Stomach (tissue), 4 donors: ENCODE data around the gene NUSAP1.

Source experiments
- CTCF ChIP-seq, 7 experiments: fragments of 450-650 bp in 4 of 7; fragments of 200-600 bp in 3 of 7; sonication (generic) in 3 of 7; IDR thresholded peaks; one replicate each; pipeline ENCODE4 v1.5.1; 2016 to 2019; ENCODE audit warnings: antibody characterized with exemption in 7 of 7, control low read depth in 2 of 7, mild to moderate bottlenecking in 1 of 7
- EP300 ChIP-seq: sonication (generic); formaldehyde crosslinking; IDR thresholded peaks from one replicate; pipeline ENCODE4 v1.6.1; 2017; ENCODE audit warnings: antibody characterized with exemption
- POLR2AphosphoS5 ChIP-seq, 3 donors: sonication (generic); formaldehyde crosslinking; IDR thresholded peaks; one replicate each; pipeline ENCODE4 v1.6.1; 2016; ENCODE audit warnings: antibody characterized with exemption in 3 of 3

GRCh38 chr15:41392659-41393058 is 60.0 kb downstream of the NUSAP1 start:
- TF ChIP-seq CTCF (IDR thresholded peaks at IDR 0.05) (no peak), POLR2AphosphoS5 (IDR thresholded peaks at IDR 0.05) (no peak), EP300 (no peak)
